Measurements from ENCODE around the gene SWT1.
"Not testable (repeated sequence)": the region's sequence is repeated elsewhere in the genome, so short reads cannot be mapped to it uniquely, and the experiment has no call there.

The SWT1 gene

GRCh38 chr1:185317886-185318310 is 160.9 kb downstream of the SWT1 start:
- Histone ChIP-seq H3K27me3 (ENCODE audit: insufficient read depth, low read length, poor library complexity) (no peaks in the 10 kb centered on the region), H3K4me1 (ENCODE audit: insufficient read depth, low read length) (peaks cover 48% of the 10 kb centered on the region), H3K4me3 (ENCODE audit: low read depth in 1 of 2, low read length in 2 of 2) (peak overlapping the region; percentile 63 to 69; a peak in 3 of 4 replicates), H3K27ac (ENCODE audit: low read length) (peak overlapping the region; percentile 98), H3K4me2 (ENCODE audit: insufficient read depth, low read length) (peak overlapping the region; percentile 79), H4K20me1 (ENCODE audit: insufficient read depth, low read length) (peaks cover 31% of the 10 kb centered on the region), H3K9me3 (ENCODE audit: insufficient read depth, low read length, severe bottlenecking) (no peaks in the 10 kb centered on the region), H3K9ac (ENCODE audit: low read depth, low read length) (peak overlapping the region; percentile 71), H3K36me3 (ENCODE audit: insufficient read depth, low read length) (peaks cover 22% of the 10 kb centered on the region), H2AFZ (ENCODE audit: low read depth, low read length) (peak overlapping the region; percentile 98), H3K79me2 (ENCODE audit: insufficient read depth, low read length) (peaks cover 47% of the 10 kb centered on the region)
- TF ChIP-seq EZH2 (IDR thresholded peaks at IDR 0.05; ENCODE audit: borderline replicate concordance, low read depth, low read length, severe bottlenecking) (no peak), CTCF (IDR thresholded peaks at IDR 0.05; ENCODE audit: borderline replicate concordance, extremely low read depth, low read length, poor library complexity, severe bottlenecking) (no peak)
- ATAC-seq (ENCODE audit: insufficient read depth, low read depth) = peak; percentile 2; the same call in 2 of the 3 replicates
- no peak for DNase-seq

DNA sequence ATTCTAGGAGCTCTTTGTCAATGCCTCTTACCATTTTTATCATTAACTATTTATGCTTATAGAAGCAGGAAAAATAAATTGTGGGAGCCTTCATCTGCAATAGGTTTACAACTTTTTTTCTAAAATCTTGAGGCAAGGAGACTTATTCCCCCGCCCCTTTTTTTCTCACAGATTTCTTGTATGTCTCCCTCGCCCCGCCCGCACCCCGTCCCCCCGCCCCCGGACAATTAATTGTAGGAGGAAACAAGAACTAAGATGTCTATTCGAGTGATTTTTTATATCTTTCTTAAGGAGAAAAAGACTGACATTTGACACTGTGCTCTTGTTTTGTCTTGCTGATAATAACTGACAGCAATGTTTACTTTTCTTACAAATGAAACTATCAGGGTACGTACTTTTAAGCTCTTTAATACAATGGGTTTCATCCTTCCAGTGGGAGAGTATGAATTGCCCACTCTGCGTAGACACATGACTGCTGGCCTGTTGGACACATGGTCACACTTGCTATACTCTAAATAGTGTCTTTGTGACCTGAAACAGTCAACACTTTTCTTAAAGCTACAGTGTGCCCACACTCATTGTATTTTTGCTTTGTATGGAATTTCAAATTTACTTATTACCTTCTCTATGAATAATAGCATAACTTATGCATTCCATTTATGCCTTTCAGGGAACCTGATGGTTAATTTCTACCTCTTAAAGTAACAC is 161.6 kb downstream of the SWT1 start:
- ATAC-seq (ENCODE audit: insufficient read depth, low read depth) = no peak
- Histone ChIP-seq H3K9ac (ENCODE audit: low read depth, low read length) (peak overlapping the region; percentile 71), H2AFZ (ENCODE audit: low read depth, low read length) (peak overlapping the region; percentile 98; the same call in 1 of the 2 replicates), H3K4me3 (ENCODE audit: low read depth in 1 of 2, low read length in 2 of 2) (peak overlapping the region in 1 of 2 experiments; percentile 63; a peak in 2 of 4 replicates), H3K36me3 (ENCODE audit: insufficient read depth, low read length) (peaks cover 19% of the 10 kb centered on the region), H3K27me3 (ENCODE audit: insufficient read depth, low read length, poor library complexity) (no peaks in the 10 kb centered on the region), H3K9me3 (ENCODE audit: insufficient read depth, low read length, severe bottlenecking) (no peaks in the 10 kb centered on the region), H3K27ac (ENCODE audit: low read length) (peak overlapping the region; percentile 98), H4K20me1 (ENCODE audit: insufficient read depth, low read length) (peaks cover 25% of the 10 kb centered on the region), H3K4me2 (ENCODE audit: insufficient read depth, low read length) (peak overlapping the region; percentile 79), H3K79me2 (ENCODE audit: insufficient read depth, low read length) (peaks cover 40% of the 10 kb centered on the region), H3K4me1 (ENCODE audit: insufficient read depth, low read length) (peaks cover 41% of the 10 kb centered on the region)
- DNase-seq = no peak
- TF ChIP-seq EZH2 (IDR thresholded peaks at IDR 0.05; ENCODE audit: borderline replicate concordance, low read depth, low read length, severe bottlenecking) (no peak), CTCF (IDR thresholded peaks at IDR 0.05; ENCODE audit: borderline replicate concordance, extremely low read depth, low read length, poor library complexity, severe bottlenecking) (no peak)

DNA sequence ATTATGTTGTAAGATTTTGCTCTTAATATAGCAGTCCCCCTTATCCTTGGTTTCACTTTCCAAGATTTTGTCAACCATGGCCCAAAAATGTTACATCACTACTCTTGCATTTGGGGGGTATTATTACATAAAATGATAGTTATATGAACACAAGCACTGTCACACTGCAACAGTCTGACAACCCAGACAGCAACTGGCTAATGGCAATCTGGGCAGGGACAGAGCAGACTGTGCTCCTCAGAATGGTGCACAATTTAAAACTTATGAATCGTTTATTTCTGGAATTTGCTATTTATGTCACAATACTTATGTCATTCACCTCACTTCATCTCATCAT is 162.1 kb downstream of the SWT1 start:
- peaks cover 36% of the 10 kb centered on the region for H3K4me1 ChIP-seq (ENCODE audit: insufficient read depth, low read length)
- H3K79me2 ChIP-seq (ENCODE audit: insufficient read depth, low read length) = peaks cover 35% of the 10 kb centered on the region
- peaks cover 19% of the 10 kb centered on the region for H4K20me1 ChIP-seq (ENCODE audit: insufficient read depth, low read length)
- H3K27me3 ChIP-seq (ENCODE audit: insufficient read depth, low read length, poor library complexity) = no peaks in the 10 kb centered on the region
- peaks cover 18% of the 10 kb centered on the region for H3K36me3 ChIP-seq (ENCODE audit: insufficient read depth, low read length)
- H2AFZ ChIP-seq (ENCODE audit: low read depth, low read length) = no peak overlapping the region
- H3K4me2 ChIP-seq (ENCODE audit: insufficient read depth, low read length) = peak overlapping the region; percentile 79; the same call in 1 of the 2 replicates
- H3K27ac ChIP-seq (ENCODE audit: low read length) = no peak overlapping the region
- TF ChIP-seq CTCF (IDR thresholded peaks at IDR 0.05; ENCODE audit: borderline replicate concordance, extremely low read depth, low read length, poor library complexity, severe bottlenecking) = no peak
- no peak for TF ChIP-seq EZH2 (IDR thresholded peaks at IDR 0.05; ENCODE audit: borderline replicate concordance, low read depth, low read length, severe bottlenecking)
- no peak overlapping the region for H3K9ac ChIP-seq (ENCODE audit: low read depth, low read length)
- no peak overlapping the region for H3K4me3 ChIP-seq (ENCODE audit: low read depth in 1 of 2, low read length in 2 of 2)
- ATAC-seq (ENCODE audit: insufficient read depth, low read depth) (no peak), DNase-seq (no peak)
- no peaks in the 10 kb centered on the region for H3K9me3 ChIP-seq (ENCODE audit: insufficient read depth, low read length, severe bottlenecking)

DNA sequence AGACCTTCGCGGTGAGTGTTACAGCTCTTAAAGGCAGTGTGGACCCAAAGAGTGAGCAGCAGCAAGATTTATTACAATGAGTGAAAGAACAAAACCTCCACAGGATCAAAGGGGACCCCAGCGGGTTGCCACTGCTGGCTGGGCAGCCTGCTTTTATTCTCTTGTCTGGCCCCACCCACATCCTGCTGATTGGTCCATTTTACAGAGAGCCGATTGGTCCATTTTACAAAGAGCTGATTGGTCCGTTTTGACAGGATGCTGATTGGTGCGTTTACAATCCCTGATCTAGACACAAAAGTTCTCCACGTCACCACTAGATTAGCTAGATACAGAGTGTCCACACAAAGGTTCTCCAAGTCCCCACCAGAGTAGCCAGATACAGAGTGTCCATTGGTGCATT is 164.1 kb downstream of the SWT1 start:
- not testable (repeated sequence) for ATAC-seq (ENCODE audit: insufficient read depth, low read depth); H3K9me3 ChIP-seq (ENCODE audit: insufficient read depth, low read length, severe bottlenecking); H3K36me3 ChIP-seq (ENCODE audit: insufficient read depth, low read length); H3K4me2 ChIP-seq (ENCODE audit: insufficient read depth, low read length); DNase-seq; H3K9ac ChIP-seq (ENCODE audit: low read depth, low read length); H3K27me3 ChIP-seq (ENCODE audit: insufficient read depth, low read length, poor library complexity); H2AFZ ChIP-seq (ENCODE audit: low read depth, low read length); H3K27ac ChIP-seq (ENCODE audit: low read length); H4K20me1 ChIP-seq (ENCODE audit: insufficient read depth, low read length); H3K4me3 ChIP-seq (ENCODE audit: low read depth in 1 of 2, low read length in 2 of 2)
- Histone ChIP-seq H3K79me2 (ENCODE audit: insufficient read depth, low read length) (peaks cover 15% of the 10 kb centered on the region), H3K4me1 (ENCODE audit: insufficient read depth, low read length) (peaks cover 18% of the 10 kb centered on the region)

DNA sequence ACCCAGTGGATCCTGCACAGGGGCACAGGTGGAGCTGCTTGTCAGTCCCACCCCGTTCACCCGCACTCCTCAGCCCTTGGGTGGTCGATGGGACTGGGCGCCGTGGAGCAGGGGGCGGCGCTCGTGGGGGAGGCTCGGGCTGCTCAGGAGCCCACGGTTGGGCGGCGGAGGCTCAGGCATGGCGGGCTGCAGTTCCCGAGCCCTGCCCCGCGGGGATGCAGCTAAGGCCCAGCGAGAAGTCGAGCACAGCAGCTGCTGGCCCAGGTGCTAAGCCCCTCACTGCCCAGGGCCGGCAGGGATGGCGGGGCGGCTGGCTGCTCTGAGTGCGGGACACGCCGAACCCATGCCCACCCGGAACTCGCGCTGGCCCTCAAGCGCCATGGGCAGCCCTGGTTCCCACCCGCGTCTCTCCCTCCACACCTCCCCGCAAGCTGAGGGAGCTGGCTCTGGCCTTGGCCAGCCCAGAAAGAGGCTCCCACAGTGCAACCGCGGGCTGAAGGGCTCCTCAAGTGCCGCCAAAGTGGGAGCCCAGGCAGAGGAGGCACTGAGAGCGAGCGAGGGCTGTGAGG is 164.8 kb downstream of the SWT1 start:
- not testable (repeated sequence) for ATAC-seq (ENCODE audit: insufficient read depth, low read depth); H3K79me2 ChIP-seq (ENCODE audit: insufficient read depth, low read length); H3K9ac ChIP-seq (ENCODE audit: low read depth, low read length); H3K27me3 ChIP-seq (ENCODE audit: insufficient read depth, low read length, poor library complexity); H4K20me1 ChIP-seq (ENCODE audit: insufficient read depth, low read length); H3K4me2 ChIP-seq (ENCODE audit: insufficient read depth, low read length); H3K4me3 ChIP-seq (ENCODE audit: low read depth in 1 of 2, low read length in 2 of 2); H2AFZ ChIP-seq (ENCODE audit: low read depth, low read length); DNase-seq; H3K36me3 ChIP-seq (ENCODE audit: insufficient read depth, low read length); H3K27ac ChIP-seq (ENCODE audit: low read length); H3K9me3 ChIP-seq (ENCODE audit: insufficient read depth, low read length, severe bottlenecking)
- peaks cover 18% of the 10 kb centered on the region for H3K4me1 ChIP-seq (ENCODE audit: insufficient read depth, low read length)
